Adrenal gland (tissue), 12 donors: ENCODE data around the gene LPP. TPM values are rescaled to one million over a fixed set of nuclear protein-coding genes. Genes with fewer than 3 reads are reported as not detected.

Experiments used
- DNase-seq, 7 donors: peaks; one replicate each; pipeline ENCODE4 v3.0.0-alpha.2; 2019 to 2020
- H3K27ac ChIP-seq, 5 donors: fragments of 200-600 bp; sonication (generic) in 4 of 5; 1 replicate in 3 of 5; 2 replicates in 2 of 5; pipeline versions ENCODE4 v1.5.1 to v1.8.0; 2016 to 2020; ENCODE audit warnings: mild to moderate bottlenecking in 1 of 5
- H3K27me3 ChIP-seq: fragments of 200-600 bp; 2 replicates; pipeline ENCODE4 v1.8.0; 2021
- H3K36me3 ChIP-seq, 2 donors: fragments of 200-600 bp; replicated peaks in 1 of 2; 1 replicate in 1 of 2; 2 replicates in 1 of 2; pipeline versions ENCODE4 v1.5.1 to v1.8.0; 2018 to 2022
- H3K4me1 ChIP-seq, 2 donors: fragments of 200-600 bp; replicated peaks in 1 of 2; 1 replicate in 1 of 2; 2 replicates in 1 of 2; pipeline versions ENCODE4 v1.5.1 to v1.8.0; 2018 to 2021
- H3K4me3 ChIP-seq, 4 donors: fragments of 200-600 bp; sonication (generic) in 3 of 4; one replicate each; pipeline ENCODE4 v1.5.1; 2016 to 2018
- H3K9me3 ChIP-seq, 3 donors: fragments of 200-600 bp; sonication (generic) in 1 of 3; replicated peaks in 1 of 3; 1 replicate in 2 of 3; 2 replicates in 1 of 3; pipeline versions ENCODE4 v1.5.1 to v1.8.0; 2016 to 2021
- CTCF ChIP-seq, 6 experiments: fragments of 450-650 bp in 4 of 6; fragments of 200-600 bp in 2 of 6; sonication (generic) in 1 of 6; IDR thresholded peaks; 1 replicate in 5 of 6; 2 replicates in 1 of 6; pipeline versions ENCODE4 v1.5.1 to v1.8.0; 2016 to 2021; ENCODE audit warnings: antibody characterized with exemption in 6 of 6, mild to moderate bottlenecking in 2 of 6, moderate library complexity in 1 of 6
- POLR2A ChIP-seq, 2 donors: fragments of 450-650 bp; IDR thresholded peaks; one replicate each; pipeline ENCODE4 v1.6.1; 2017; ENCODE audit warnings: antibody characterized with exemption in 2 of 2, mild to moderate bottlenecking in 2 of 2, moderate library complexity in 1 of 2
- WGBS, 4 donors: extraction: QIAGEN DNeasy Blood & Tissue Kit in 2 of 4; methylation state at CpG; one replicate each; pipeline versions ENCODE4 v1.1.5 to v1.1.7; 2013 to 2017; 5-methylcytosine and 5-hydroxymethylcytosine counted together
- intact Hi-C, 2 donors: fragments of 100-400 bp; cut with DNase I; formaldehyde crosslinking; loops; one replicate each; pipeline versions ENCODE4 v1.14.1 to v1.15.0; 2022 to 2023
- polyA plus RNA-seq, 3 donors: library from polyadenylated mRNA; stranded (reverse); fragments of 200-250 nt in 2 of 3; fragments of 350-450 nt in 1 of 3; fragmentation: Illumina TruSeq in 1 of 3; extraction: RNeasy Lipid Tissue Mini Kit (QIAGEN cat#74804) in 1 of 3; gene quantifications; one replicate each; pipeline ENCODE4 v1.2.3, GENCODE V29; 2013 to 2014
- total RNA-seq, 9 donors: library from RNA; depleted of rRNA in 4 of 9; stranded (reverse); fragments of >200 nt in 4 of 9; fragments of 120-200 nt in 1 of 9; fragmentation: NEBNext Ultra II Directional in 1 of 9; extraction: Animal tissue kit (Norgen Biotek cat#: 25700) in 1 of 9; gene quantifications; one replicate each; pipeline versions ENCODE4 v1.1.0 to v1.2.4, GENCODE V29; 2013 to 2023
- donor health status: healthy with polysubstance abuse.
- donor health status: Bipolar disorder and iron deficiency.
- donor health status: DM: yes; HTN: yes; CAD: no.
- donor health status: DM: no; HTN: no; CAD: no.
- donor health status: DM: no; HTN: no; CAD: no.
- donor health status: DM: yes; HTN: yes; CAD: no.

LPP gene
- total and polyA plus RNA-seq, 12 donors: 7.0 to 170 (median 101) TPM

DNA sequence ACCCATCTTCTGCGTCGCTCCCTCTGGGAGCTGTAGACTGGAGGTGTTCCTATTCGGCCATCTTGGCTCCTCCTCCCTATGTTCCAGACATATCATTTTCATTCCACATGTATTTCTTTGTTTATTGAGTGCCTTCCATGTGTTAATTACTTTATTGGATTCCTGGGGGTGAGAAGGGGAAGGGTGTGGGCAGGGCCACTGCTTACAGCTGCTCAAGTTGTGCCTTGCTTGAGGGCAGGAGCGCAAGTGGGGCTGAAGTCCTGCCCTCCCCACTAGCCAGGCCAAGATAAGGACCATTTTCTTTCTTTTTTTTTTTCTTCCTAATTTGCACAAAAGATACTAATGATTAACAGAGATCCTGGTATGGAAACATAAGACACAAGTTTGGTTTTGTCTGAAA is 224.8 kb downstream of the LPP start:
- H3K27me3 ChIP-seq: no peaks in the 10 kb centered on the region
- H3K4me1 ChIP-seq: peaks cover 0 to 6% of the 10 kb centered on the region in 2 donors
- no peaks in the 10 kb centered on the region for H3K9me3 ChIP-seq
- no peak overlapping the region for H3K27ac ChIP-seq
- no peaks in the 10 kb centered on the region for H3K36me3 ChIP-seq
- intact Hi-C loops: no loop called here
- TF ChIP-seq POLR2A (IDR thresholded peaks at IDR 0.05) (no peak), CTCF (IDR thresholded peaks at IDR 0.05) (no peak)
- H3K4me3 ChIP-seq: no peak overlapping the region
- DNase-seq: no peak
- WGBS, 4 donors: 96 to 100% (median 98%) methylated on average over 4 of the region's 4 CpGs

DNA sequence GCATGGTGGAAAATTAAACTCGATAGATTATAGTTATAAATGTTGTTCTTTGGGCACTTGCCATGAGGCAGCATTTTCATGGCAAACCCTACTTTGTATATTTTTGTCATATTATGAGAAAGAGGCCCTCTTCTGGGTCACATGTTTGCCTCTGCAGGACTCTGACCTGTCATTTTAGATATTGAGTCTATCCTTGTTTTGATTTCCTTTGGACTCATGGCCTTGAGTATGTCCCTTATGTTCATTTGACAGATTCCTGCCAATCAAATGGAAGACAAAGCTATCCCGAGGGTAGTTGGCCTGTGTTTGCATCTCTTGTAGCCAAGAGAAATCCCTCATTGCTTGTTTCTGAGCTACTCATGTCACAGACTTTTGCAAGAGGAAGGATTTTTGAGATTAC is 226.3 kb downstream of the LPP start:
- TF ChIP-seq CTCF (IDR thresholded peaks at IDR 0.05) (no peak), POLR2A (IDR thresholded peaks at IDR 0.05) (no peak)
- no peak for DNase-seq
- Histone ChIP-seq H3K4me1 (peaks cover 0 to 6% of the 10 kb centered on the region in 2 donors), H3K4me3 (no peak overlapping the region), H3K27me3 (no peaks in the 10 kb centered on the region), H3K9me3 (no peaks in the 10 kb centered on the region), H3K36me3 (no peaks in the 10 kb centered on the region), H3K27ac (no peak overlapping the region)
- intact Hi-C loops: no loop called here
- WGBS, 4 donors: 55 to 70% (median 67%) methylated on average over 2 of the region's 2 CpGs

DNA sequence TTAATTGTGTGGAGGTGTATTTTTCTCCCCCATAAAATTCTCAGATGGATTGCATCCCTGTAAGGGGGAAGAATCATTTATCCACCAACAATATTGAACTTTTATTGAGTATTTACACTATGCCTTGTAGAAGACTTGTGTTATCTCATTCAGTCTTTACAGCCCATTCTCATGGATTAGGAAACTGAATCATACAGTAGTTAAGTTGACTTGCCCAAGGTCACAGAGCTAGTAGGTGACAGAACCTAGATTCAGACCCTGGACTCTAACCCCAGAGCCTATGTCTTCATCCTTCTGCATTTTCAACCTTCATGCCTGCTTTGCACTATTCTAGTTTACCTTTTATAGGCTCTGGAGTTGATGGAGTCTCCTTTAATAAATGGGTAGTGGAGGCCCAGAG is 226.8 kb downstream of the LPP start:
- Histone ChIP-seq H3K4me3 (no peak overlapping the region), H3K9me3 (no peaks in the 10 kb centered on the region), H3K27me3 (no peaks in the 10 kb centered on the region), H3K36me3 (no peaks in the 10 kb centered on the region), H3K27ac (no peak overlapping the region), H3K4me1 (peaks cover 0 to 6% of the 10 kb centered on the region in 2 donors)
- no peak for DNase-seq
- intact Hi-C loops: no loop called here
- TF ChIP-seq CTCF (IDR thresholded peaks at IDR 0.05): no peak
- TF ChIP-seq POLR2A (IDR thresholded peaks at IDR 0.05): no peak

- Histone ChIP-seq H3K9me3 (no peaks in the 10 kb centered on the region), H3K4me1 (peaks cover 0 to 11% of the 10 kb centered on the region in 2 donors), H3K4me3 (no peak overlapping the region), H3K27me3 (no peaks in the 10 kb centered on the region), H3K36me3 (no peaks in the 10 kb centered on the region), H3K27ac (no peak overlapping the region)
- no peak for DNase-seq
- intact Hi-C loops: no loop called here
- 68 to 81% (median 75%) methylated on average over 3 of the region's 3 CpGs for WGBS, 4 donors
- TF ChIP-seq CTCF (IDR thresholded peaks at IDR 0.05) (no peak), POLR2A (IDR thresholded peaks at IDR 0.05) (no peak)
Observed at GRCh38 chr3:188383748-188384147, 229.8 kb downstream of the LPP start.
